Fibroblast of pulmonary artery (primary cell): ENCODE measurements around the gene PRDX4.

Experiments used
- DNase-seq: peaks from one replicate; pipeline ENCODE4 v3.0.0-alpha.2; 2010; ENCODE audit warnings: low read depth
- H3K4me3 ChIP-seq: replicated peaks from 2 replicates; pipeline ENCODE4 v1.5.1; 2011; ENCODE audit warnings: low read depth, mild to moderate bottlenecking, control low read depth, low read length, moderate library complexity
- CTCF ChIP-seq: IDR thresholded peaks from 2 replicates; pipeline ENCODE4 v1.5.1; 2011; ENCODE audit warnings: mild to moderate bottlenecking, control low read depth, low read length, inconsistent platforms; ENCODE audit errors: missing control alignments

PRDX4 gene

GRCh38 chrX:23660766-23661132 is 6.5 kb upstream of the PRDX4 start:
- no peak for DNase-seq
- no peak overlapping the region for H3K4me3 ChIP-seq
- no peak for TF ChIP-seq CTCF

- no peak for DNase-seq
- no peak overlapping the region for H3K4me3 ChIP-seq
- TF ChIP-seq CTCF: no peak
These were observed 5.6 kb upstream of the PRDX4 start for GRCh38 chrX:23661671-23662070.

- DNase-seq: no peak
- TF ChIP-seq CTCF: no peak
- H3K4me3 ChIP-seq: no peak overlapping the region
These were observed 5.1 kb upstream of the PRDX4 start for GRCh38 chrX:23662187-23662586.

- TF ChIP-seq CTCF: no peak
- no peak overlapping the region for H3K4me3 ChIP-seq
- peak; percentile 14 for DNase-seq
These were observed 4.4 kb upstream of the PRDX4 start for GRCh38 chrX:23662853-23663252.

GRCh38 chrX:23664496-23664895 is 2.8 kb upstream of the PRDX4 start:
- no peak for DNase-seq
- no peak overlapping the region for H3K4me3 ChIP-seq
- no peak for TF ChIP-seq CTCF

GRCh38 chrX:23666282-23666681 is 1.0 kb upstream of the PRDX4 start:
- H3K4me3 ChIP-seq: no peak overlapping the region
- no peak for DNase-seq
- TF ChIP-seq CTCF: no peak

GRCh38 chrX:23668335-23668734 is 1.0 kb downstream of the PRDX4 start:
- peak overlapping the region; percentile 75 for H3K4me3 ChIP-seq
- no peak for TF ChIP-seq CTCF
- no peak for DNase-seq
